MCF 10A (cell line): ENCODE measurements around the gene SIGLEC5. TPM values are rescaled to one million over a fixed set of nuclear protein-coding genes. Genes with fewer than 3 reads are reported as not detected.

Experiments
- BruUV-seq: library from RNA; stranded (reverse); fragments of 400-500 nt; replicated peaks from 2 replicates; lab custom pipeline; 2021; lab: Mats Ljungman, UMichigan
- CTCF ChIA-PET: fragments of 300-600 bp; sonication (Branson Sonifier 250); formaldehyde crosslinking; extraction: SDS; loops from one replicate; lab custom pipeline; 2021; ENCODE audit warnings: antibody characterized with exemption, inconsistent platforms; lab: Yijun Ruan, JAX
- POLR2A ChIA-PET: fragments of 300-600, 350-650 bp; sonication (Branson Sonifier 250); formaldehyde crosslinking; extraction: SDS; loops from one replicate; lab custom pipeline; 2020; ENCODE audit warnings: antibody characterized with exemption, inconsistent platforms; lab: Yijun Ruan, JAX
- DNase-seq: peaks from one replicate; pipeline ENCODE4 v3.0.0-alpha.2; 2018; ENCODE audit not compliant: unreplicated experiment
- H3K27ac Mint-ChIP-seq: one replicate; pipeline ENCODE4 v1.8.0; 2022; ENCODE audit warnings: mild to moderate bottlenecking, low read depth, mixed read lengths; ENCODE audit not compliant: unreplicated experiment
- H3K27me3 Mint-ChIP-seq: one replicate; pipeline ENCODE4 v1.8.0; 2022; ENCODE audit warnings: mixed read lengths; ENCODE audit not compliant: insufficient read depth, unreplicated experiment
- H3K36me3 Mint-ChIP-seq: one replicate; pipeline ENCODE4 v1.8.0; 2022; ENCODE audit warnings: mild to moderate bottlenecking, moderate library complexity, mixed read lengths; ENCODE audit not compliant: insufficient read depth, unreplicated experiment
- H3K4me1 Mint-ChIP-seq: one replicate; pipeline ENCODE4 v1.8.0; 2022; ENCODE audit warnings: mixed read lengths; ENCODE audit not compliant: insufficient read depth, unreplicated experiment
- H3K4me3 Mint-ChIP-seq: one replicate; pipeline ENCODE4 v1.8.0; 2022; ENCODE audit warnings: mild to moderate bottlenecking, moderate library complexity, mixed read lengths; ENCODE audit not compliant: unreplicated experiment
- H3K9me3 Mint-ChIP-seq: one replicate; pipeline ENCODE4 v1.8.0; 2022; ENCODE audit warnings: mixed read lengths; ENCODE audit not compliant: unreplicated experiment
- CTCF ChIP-seq: fragments of 200-600 bp; IDR thresholded peaks from one replicate; pipeline ENCODE4 v1.8.0; 2022; ENCODE audit warnings: antibody characterized with exemption, mild to moderate bottlenecking; ENCODE audit not compliant: unreplicated experiment
- intact Hi-C: fragments of 100-400 bp; cut with micrococcal nuclease; formaldehyde crosslinking; loops from 2 replicates; pipeline ENCODE4 v1.14.1; 2022
- total RNA-seq: library from RNA; stranded (reverse); gene quantifications from 2 replicates; pipeline ENCODE4 v1.2.3, GENCODE V29; 2022

Gene SIGLEC5
- total RNA-seq, 1 experiment from 2014 or later = not detected

- DNase-seq = no peak
- Mint-ChIP-seq H3K36me3 (peaks cover 56% of the 10 kb centered on the region), H3K9me3 (peaks cover 37% of the 10 kb centered on the region), H3K27me3 (no peaks in the 10 kb centered on the region), H3K27ac (no peak overlapping the region), H3K4me1 (no peaks in the 10 kb centered on the region), H3K4me3 (no peak overlapping the region)
- no TSS peak for BruUV-seq
- ChIA-PET POLR2A (interaction anchor here (0.6 kb wide), 2 partner anchors 14 to 626 kb away, joined by 3 to 4 read pairs; no protein-coding TSS in a partner anchor), CTCF (no interaction called here)
- no peak for TF ChIP-seq CTCF
- intact Hi-C loops = no loop called here
Measured at GRCh38 chr19:51586103-51586728, 44.0 kb downstream of the SIGLEC5 start.

GRCh38 chr19:51576850-51577249, 53.4 kb downstream of the SIGLEC5 start:
- TF ChIP-seq CTCF = no peak
- H3K4me3 Mint-ChIP-seq = no peak overlapping the region
- no TSS peak for BruUV-seq
- H3K27me3 Mint-ChIP-seq = no peaks in the 10 kb centered on the region
- ChIA-PET POLR2A (no interaction called here), CTCF (no interaction called here)
- no peaks in the 10 kb centered on the region for H3K9me3 Mint-ChIP-seq
- peaks cover 48% of the 10 kb centered on the region for H3K36me3 Mint-ChIP-seq
- no peak overlapping the region for H3K27ac Mint-ChIP-seq
- DNase-seq = no peak
- H3K4me1 Mint-ChIP-seq = peaks cover 7% of the 10 kb centered on the region
- intact Hi-C loops = no loop called here

GRCh38 chr19:51573331-51573730, 56.9 kb downstream of the SIGLEC5 start:
- no peak for DNase-seq
- intact Hi-C loops = no loop called here
- Mint-ChIP-seq H3K9me3 (no peaks in the 10 kb centered on the region), H3K27me3 (peaks cover 5% of the 10 kb centered on the region), H3K27ac (no peak overlapping the region), H3K36me3 (peaks cover 32% of the 10 kb centered on the region), H3K4me3 (no peak overlapping the region), H3K4me1 (peaks cover 9% of the 10 kb centered on the region)
- BruUV-seq = no TSS peak
- POLR2A ChIA-PET = no interaction called here
- CTCF ChIA-PET = no interaction called here
- TF ChIP-seq CTCF = no peak

- no peak for TF ChIP-seq CTCF
- no TSS peak for BruUV-seq
- H3K27ac Mint-ChIP-seq = no peak overlapping the region
- H3K4me1 Mint-ChIP-seq = peaks cover 9% of the 10 kb centered on the region
- intact Hi-C loops = no loop called here
- ChIA-PET POLR2A (interaction anchor here (0.9 kb wide), 1 partner anchor 23 kb away, joined by 3 read pairs; no protein-coding TSS in a partner anchor), CTCF (interaction anchor here (0.6 kb wide), 1 partner anchor 227 kb away, joined by 3 read pairs; no protein-coding TSS in a partner anchor)
- H3K9me3 Mint-ChIP-seq = no peaks in the 10 kb centered on the region
- peaks cover 29% of the 10 kb centered on the region for H3K36me3 Mint-ChIP-seq
- DNase-seq = no peak
- peaks cover 10% of the 10 kb centered on the region for H3K27me3 Mint-ChIP-seq
- H3K4me3 Mint-ChIP-seq = peak overlapping the region; percentile 97
Measured at GRCh38 chr19:51572908-51573307, 57.3 kb downstream of the SIGLEC5 start.
